Measurements from ENCODE around the gene INS. TPM values are rescaled to one million over a fixed set of nuclear protein-coding genes. Genes with fewer than 3 reads are reported as not detected.

The INS gene
- total and polyA plus RNA-seq, 10 of the 15 experiments (the other 5 are each of a cell fraction or from before 2014, with no cell fraction given) = not detected

DNA sequence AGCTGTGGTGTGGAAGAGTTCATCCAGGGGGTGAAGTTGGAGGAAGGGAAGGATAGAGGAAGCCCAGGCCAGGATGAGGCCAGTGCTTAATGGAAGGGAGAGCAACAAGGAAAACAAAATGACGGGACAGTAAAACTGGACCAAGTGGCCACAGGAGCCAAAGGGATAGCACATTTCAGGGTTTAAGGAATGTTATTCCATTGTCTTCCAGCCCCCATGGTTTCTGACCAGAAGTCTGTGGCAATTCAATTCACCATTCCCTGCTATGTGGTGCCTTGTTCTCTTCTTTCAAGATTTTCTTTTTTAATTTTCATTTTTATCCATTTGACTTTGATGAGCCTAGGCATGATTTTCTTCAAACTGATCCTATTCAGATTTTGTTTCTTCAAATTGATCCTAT, 44.3 kb downstream of the INS start (continued):
- TF ChIP-seq, protein P1, sequence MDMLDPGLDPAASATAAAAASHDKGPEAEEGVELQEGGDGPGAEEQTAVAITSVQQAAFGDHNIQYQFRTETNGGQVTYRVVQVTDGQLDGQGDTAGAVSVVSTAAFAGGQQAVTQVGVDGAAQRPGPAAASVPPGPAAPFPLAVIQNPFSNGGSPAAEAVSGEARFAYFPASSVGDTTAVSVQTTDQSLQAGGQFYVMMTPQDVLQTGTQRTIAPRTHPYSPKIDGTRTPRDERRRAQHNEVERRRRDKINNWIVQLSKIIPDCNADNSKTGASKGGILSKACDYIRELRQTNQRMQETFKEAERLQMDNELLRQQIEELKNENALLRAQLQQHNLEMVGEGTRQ (IDR thresholded peaks at IDR 0.05; ENCODE audit: borderline replicate concordance, low read depth, low read length) = no peak
- TF ChIP-seq TAF1 (IDR thresholded peaks at IDR 0.05; ENCODE audit: borderline replicate concordance, low read depth, low read length) (no peak), IKZF1 (conservative IDR thresholded peaks at IDR 0.05) (no peak), PAX5 (IDR thresholded peaks at IDR 0.05; ENCODE audit: borderline replicate concordance, low read depth, low read length) (no peak), ETV6 (conservative IDR thresholded peaks at IDR 0.05 in 1 of 2, IDR thresholded peaks at IDR 0.05 in 1 of 2; ENCODE audit: borderline replicate concordance in 1 of 2, low read depth in 1 of 2) (no peak)

DNA sequence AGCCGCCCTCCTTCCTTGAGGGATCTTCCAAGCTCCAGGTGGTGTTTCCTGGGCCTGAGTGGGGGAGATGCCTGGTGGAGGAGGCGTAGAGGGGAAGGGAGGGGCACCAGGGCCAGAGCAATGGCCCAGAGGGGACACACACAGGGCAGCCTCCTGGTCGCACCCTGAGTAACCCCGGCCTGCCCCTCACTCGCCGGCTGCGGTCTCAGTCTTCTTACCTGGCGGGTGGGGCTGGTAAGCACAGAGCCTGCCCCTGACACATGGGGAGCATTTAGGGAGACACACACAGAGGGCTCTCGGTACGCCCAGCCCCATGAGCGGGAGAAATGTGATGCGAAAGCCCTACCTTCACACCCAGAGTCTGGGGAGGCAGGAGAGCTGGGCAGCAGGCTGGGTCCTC, 45.7 kb downstream of the INS start:
- Histone ChIP-seq H3K36me3 (ENCODE audit: control insufficient read depth in 2 of 2, insufficient read depth in 2 of 2, low read length in 1 of 2) (no peaks in the 10 kb centered on the region), H3K9me3 (replicated peaks; ENCODE audit: control insufficient read depth, insufficient read depth, low read length) (no peaks in the 10 kb centered on the region; the same call in 2 of the 3 replicates), H4K20me1 (ENCODE audit: control insufficient read depth, insufficient read depth) (no peaks in the 10 kb centered on the region), H3K4me2 (ENCODE audit: control insufficient read depth, insufficient read depth) (no peak overlapping the region), H3K9ac (ENCODE audit: control insufficient read depth, insufficient read depth, low read length) (no peak overlapping the region), H3K79me2 (ENCODE audit: control insufficient read depth, insufficient read depth, low read length) (no peaks in the 10 kb centered on the region), H3K27me3 (replicated peaks in 1 of 2; ENCODE audit: control insufficient read depth in 2 of 2, insufficient read depth in 2 of 2, low read length in 1 of 2) (no peaks in the 10 kb centered on the region; a peak in 2 of 4 replicates), H3K4me3 (no peak overlapping the region), H3K27ac (ENCODE audit: control insufficient read depth, insufficient read depth) (no peak overlapping the region), H2AFZ (ENCODE audit: control insufficient read depth, low read depth, low read length) (no peak overlapping the region), H3K4me1 (ENCODE audit: control insufficient read depth, insufficient read depth, low read length) (no peaks in the 10 kb centered on the region)
- in situ Hi-C loops (cut with MboI) = no loop called here
- ChIA-PET CTCF (no interaction called here), RAD21 (ENCODE audit: unreplicated experiment) (no interaction called here), SMC1A (ENCODE audit: uncharacterized antibody, unreplicated experiment) (interaction anchor here (1.5 kb wide), 1 partner anchor 9 kb away, joined by 3 read pairs; no protein-coding TSS in a partner anchor), POLR2A (no interaction called here)
- TF ChIP-seq MTA2 (IDR thresholded peaks at IDR 0.05; ENCODE audit: low read depth) (no peak), GATAD2B (conservative IDR thresholded peaks at IDR 0.05; ENCODE audit: low read depth) (no peak), RB1 (IDR thresholded peaks at IDR 0.05; ENCODE audit: borderline replicate concordance) (no peak), IRF4 (IDR thresholded peaks at IDR 0.05; ENCODE audit: low read depth, low read length) (no peak), NFIC (IDR thresholded peaks at IDR 0.05; ENCODE audit: low read depth, low read length) (no peak), EGR1 (IDR thresholded peaks at IDR 0.05; ENCODE audit: borderline replicate concordance in 1 of 2, low read depth in 2 of 2, low read length in 2 of 2) (no peak), DPF2 (IDR thresholded peaks at IDR 0.05) (no peak), CHD4 (IDR thresholded peaks at IDR 0.05) (no peak), IKZF1 (conservative IDR thresholded peaks at IDR 0.05) (no peak), MEF2B (IDR thresholded peaks at IDR 0.05; ENCODE audit: partially characterized antibody, poor library complexity, severe bottlenecking) (no peak)
- TF ChIP-seq, protein P2, sequence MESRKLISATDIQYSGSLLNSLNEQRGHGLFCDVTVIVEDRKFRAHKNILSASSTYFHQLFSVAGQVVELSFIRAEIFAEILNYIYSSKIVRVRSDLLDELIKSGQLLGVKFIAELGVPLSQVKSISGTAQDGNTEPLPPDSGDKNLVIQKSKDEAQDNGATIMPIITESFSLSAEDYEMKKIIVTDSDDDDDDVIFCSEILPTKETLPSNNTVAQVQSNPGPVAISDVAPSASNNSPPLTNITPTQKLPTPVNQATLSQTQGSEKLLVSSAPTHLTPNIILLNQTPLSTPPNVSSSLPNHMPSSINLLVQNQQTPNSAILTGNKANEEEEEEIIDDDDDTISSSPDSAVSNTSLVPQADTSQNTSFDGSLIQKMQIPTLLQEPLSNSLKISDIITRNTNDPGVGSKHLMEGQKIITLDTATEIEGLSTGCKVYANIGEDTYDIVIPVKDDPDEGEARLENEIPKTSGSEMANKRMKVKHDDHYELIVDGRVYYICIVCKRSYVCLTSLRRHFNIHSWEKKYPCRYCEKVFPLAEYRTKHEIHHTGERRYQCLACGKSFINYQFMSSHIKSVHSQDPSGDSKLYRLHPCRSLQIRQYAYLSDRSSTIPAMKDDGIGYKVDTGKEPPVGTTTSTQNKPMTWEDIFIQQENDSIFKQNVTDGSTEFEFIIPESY (IDR thresholded peaks at IDR 0.05) = no peak
- intact Hi-C loops (cut with micrococcal nuclease; ENCODE audit: unreplicated experiment) = no loop called here
- ATAC-seq (no peak), DNase-seq (ENCODE audit: low read depth, low spot score) (no peak), FAIRE-seq (no peak)
- BruUV-seq (replicated peaks) = no TSS peak
- WGBS (ENCODE audit: insufficient coverage, insufficient replicate concordance, low lambda C conversion rate, missing lambda C conversion rate) = 70% methylated on average over 12 of the region's 12 CpGs
